ENCODE measurements around the gene CSAD. TPM values are rescaled to one million over a fixed set of nuclear protein-coding genes. Genes with fewer than 3 reads are reported as not detected.

Gene CSAD
- total and polyA plus RNA-seq, 2 donors (not counting 3 experiments of a cell fraction or from before 2014, with no cell fraction given), result 21.1 to 24.4 TPM

DNA sequence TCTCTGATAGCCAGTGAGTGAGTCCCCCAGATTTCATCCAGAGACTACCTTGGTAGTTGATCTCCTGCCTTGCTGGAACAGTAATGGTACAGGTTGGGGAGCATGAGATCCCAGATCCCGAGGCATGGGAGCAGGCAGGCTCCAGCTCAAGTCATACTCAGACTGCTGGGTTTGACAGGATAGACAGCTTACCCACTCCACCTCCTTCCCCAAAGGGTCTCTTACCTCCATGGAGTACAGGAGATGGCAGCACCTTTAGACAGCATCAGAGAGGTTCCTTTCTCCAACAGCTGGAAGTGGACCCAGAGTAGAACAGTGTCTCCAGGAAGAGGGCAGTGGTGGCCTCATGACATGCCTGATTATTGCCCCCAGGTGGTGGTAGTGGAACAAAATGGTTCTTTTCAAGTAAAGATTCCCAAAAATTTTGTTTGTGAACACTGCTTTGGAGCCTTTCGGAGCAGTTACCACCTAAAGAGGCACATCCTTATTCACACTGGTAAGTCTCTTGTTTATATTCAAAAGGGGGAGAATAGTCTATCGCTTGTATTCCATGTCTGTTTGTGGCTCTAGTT, 4.9 kb upstream of the CSAD start:
- H3K4me3 ChIP-seq (replicated peaks in 1 of 3; ENCODE audit: insufficient read depth in 1 of 3, low read depth in 1 of 3, low read length in 3 of 3), result no peak overlapping the region
- no peaks in the 10 kb centered on the region for H3K9me3 ChIP-seq (replicated peaks; ENCODE audit: control insufficient read depth, insufficient read depth, low read length)
- no peaks in the 10 kb centered on the region for H3K9me1 ChIP-seq (replicated peaks; ENCODE audit: control insufficient read depth, extremely low read depth, insufficient read depth, low read length)
- H4K20me1 ChIP-seq (replicated peaks; ENCODE audit: control insufficient read depth, extremely low read depth, insufficient read depth, low read length), result no peaks in the 10 kb centered on the region
- no peak overlapping the region for H3K4me2 ChIP-seq (ENCODE audit: insufficient read depth, low read length)
- H3K79me2 ChIP-seq (ENCODE audit: control insufficient read depth, insufficient read depth, low read length), result peaks cover 20% of the 10 kb centered on the region
- H3K36me3 ChIP-seq (ENCODE audit: control insufficient read depth in 2 of 2, extremely low read depth in 1 of 2, insufficient read depth in 2 of 2, low read length in 2 of 2), result peaks cover 27 to 34% of the 10 kb centered on the region in 2 experiments
- dilution Hi-C loops (cut with MboI; ENCODE audit: extremely low pct_ligation_motif_present, low sequenced_read_pairs), result loop anchor here (10.0 kb wide), 1 partner anchor 51 kb away; no protein-coding TSS in a partner anchor
- intact Hi-C loops (cut with micrococcal nuclease), result no loop called here
- H3K27me3 ChIP-seq (ENCODE audit: control insufficient read depth in 2 of 2, insufficient read depth in 2 of 2, low read length in 2 of 2), result no peaks in the 10 kb centered on the region
- no peak overlapping the region for H3K9ac ChIP-seq (replicated peaks; ENCODE audit: extremely low read depth, insufficient read depth, low read length)
- FAIRE-seq, result no peak
- H3K27ac ChIP-seq (ENCODE audit: insufficient read depth, low read depth, low read length), result no peak overlapping the region
- DNase-seq (ENCODE audit: low read depth, low spot score), result no peak
- POLR2A ChIA-PET, result no interaction called here
- no TSS peak for BruUV-seq (replicated peaks)
- CTCF ChIA-PET, result interaction anchor here (0.5 to 3.4 kb wide), 3 partner anchors 12 to 201 kb away, joined by 3 to 28 read pairs (median 3); no protein-coding TSS in a partner anchor
- H2AFZ ChIP-seq (ENCODE audit: low read depth, low read length), result no peak overlapping the region
- peaks cover 21% of the 10 kb centered on the region for H3K4me1 ChIP-seq (ENCODE audit: control insufficient read depth, extremely low read depth, insufficient read depth, low read length)
- no peak for TF ChIP-seq POLR2A (IDR thresholded peaks at IDR 0.05; ENCODE audit: low read depth, low read length)

- H3K9me1 ChIP-seq (replicated peaks; ENCODE audit: control insufficient read depth, extremely low read depth, insufficient read depth, low read length), result no peaks in the 10 kb centered on the region
- H3K4me3 ChIP-seq (replicated peaks in 1 of 3; ENCODE audit: insufficient read depth in 1 of 3, low read depth in 1 of 3, low read length in 3 of 3), result no peak overlapping the region
- no peaks in the 10 kb centered on the region for H3K27me3 ChIP-seq (ENCODE audit: control insufficient read depth in 2 of 2, insufficient read depth in 2 of 2, low read length in 2 of 2)
- DNase-seq (ENCODE audit: low read depth, low spot score) (no peak), FAIRE-seq (no peak)
- no TSS peak for BruUV-seq (replicated peaks)
- TF ChIP-seq EZH2 (IDR thresholded peaks at IDR 0.05; ENCODE audit: borderline replicate concordance, low read depth, low read length, severe bottlenecking), result no peak
- TF ChIP-seq, protein P1, sequence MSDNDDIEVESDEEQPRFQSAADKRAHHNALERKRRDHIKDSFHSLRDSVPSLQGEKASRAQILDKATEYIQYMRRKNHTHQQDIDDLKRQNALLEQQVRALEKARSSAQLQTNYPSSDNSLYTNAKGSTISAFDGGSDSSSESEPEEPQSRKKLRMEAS (IDR thresholded peaks at IDR 0.05; ENCODE audit: insufficient read depth, insufficient read length), result no peak
- no peak for TF ChIP-seq JUN (IDR thresholded peaks at IDR 0.05; ENCODE audit: borderline replicate concordance, insufficient read depth, insufficient read length, low read depth)
- TF ChIP-seq FOS (IDR thresholded peaks at IDR 0.05; ENCODE audit: borderline replicate concordance, insufficient read depth, low read length), result no peak
- TF ChIP-seq POLR2A (IDR thresholded peaks at IDR 0.05; ENCODE audit: low read depth, low read length), result no peak
- TF ChIP-seq MYC (IDR thresholded peaks at IDR 0.05; ENCODE audit: low read depth, low read length), result no peak
- no peak for TF ChIP-seq GATA2 (IDR thresholded peaks at IDR 0.05; ENCODE audit: insufficient read depth, insufficient read length, low read depth, low read length)
- TF ChIP-seq POLR2AphosphoS5 (IDR thresholded peaks at IDR 0.05; ENCODE audit: insufficient read depth, low read depth, low read length), result no peak
- TF ChIP-seq CTCF (IDR thresholded peaks at IDR 0.05; ENCODE audit: extremely low read depth in 1 of 2, insufficient read depth in 1 of 2, low read depth in 1 of 2, low read length in 2 of 2), result no peak
- intact Hi-C loops (cut with micrococcal nuclease), result no loop called here
- CTCF ChIA-PET, result interaction anchor here (0.5 to 5.6 kb wide), 4 partner anchors 10 to 200 kb away, joined by 3 to 36 read pairs (median 3); no protein-coding TSS in a partner anchor
- POLR2A ChIA-PET, result no interaction called here
- H3K4me1 ChIP-seq (ENCODE audit: control insufficient read depth, extremely low read depth, insufficient read depth, low read length), result peaks cover 22% of the 10 kb centered on the region
- H4K20me1 ChIP-seq (replicated peaks; ENCODE audit: control insufficient read depth, extremely low read depth, insufficient read depth, low read length), result no peaks in the 10 kb centered on the region
- dilution Hi-C loops (cut with MboI; ENCODE audit: extremely low pct_ligation_motif_present, low sequenced_read_pairs), result loop anchor here (10.0 kb wide), 1 partner anchor 50 kb away; no protein-coding TSS in a partner anchor
- no peak overlapping the region for H3K27ac ChIP-seq (ENCODE audit: insufficient read depth, low read depth, low read length)
- H3K36me3 ChIP-seq (ENCODE audit: control insufficient read depth in 2 of 2, extremely low read depth in 1 of 2, insufficient read depth in 2 of 2, low read length in 2 of 2), result peaks cover 27 to 34% of the 10 kb centered on the region in 2 experiments
- no peak overlapping the region for H3K9ac ChIP-seq (replicated peaks; ENCODE audit: extremely low read depth, insufficient read depth, low read length)
- no peaks in the 10 kb centered on the region for H3K9me3 ChIP-seq (replicated peaks; ENCODE audit: control insufficient read depth, insufficient read depth, low read length)
- peaks cover 20% of the 10 kb centered on the region for H3K79me2 ChIP-seq (ENCODE audit: control insufficient read depth, insufficient read depth, low read length)
- H3K4me2 ChIP-seq (ENCODE audit: insufficient read depth, low read length), result no peak overlapping the region
- no peak overlapping the region for H2AFZ ChIP-seq (ENCODE audit: low read depth, low read length)
These were observed 4.1 kb upstream of the CSAD start for GRCh38 chr12:53184828-53185227.

All from endothelial cell of umbilical vein (primary cell).